Fibroblast of mammary gland (primary cell): ENCODE measurements around the gene CYP2C18.
"Not testable (repeated sequence)": the region's sequence is repeated elsewhere in the genome, so short reads cannot be mapped to it uniquely, and the experiment has no call there.

ENCODE experiments used
- DNase-seq: peaks from one replicate; pipeline ENCODE4 v3.0.0-alpha.2; 2010; ENCODE audit warnings: low read depth
- H3K4me3 ChIP-seq: 2 replicates; pipeline ENCODE4 v1.5.1; 2011; ENCODE audit warnings: low read depth, mild to moderate bottlenecking, low read length, moderate library complexity; ENCODE audit not compliant: control insufficient read depth
- CTCF ChIP-seq: conservative IDR thresholded peaks from 2 replicates; pipeline ENCODE4 v1.5.1; 2011; ENCODE audit warnings: low read depth, low read length, inconsistent platforms; ENCODE audit not compliant: control insufficient read depth, insufficient read depth

Gene CYP2C18

GRCh38 chr10:94747137-94747536, 63.6 kb downstream of the CYP2C18 start:
- DNase-seq: no peak
- TF ChIP-seq CTCF: no peak
- no peak overlapping the region for H3K4me3 ChIP-seq

GRCh38 chr10:94747838-94748237, 64.3 kb downstream of the CYP2C18 start:
- no peak for TF ChIP-seq CTCF
- no peak overlapping the region for H3K4me3 ChIP-seq
- no peak for DNase-seq

- DNase-seq: no peak
- no peak overlapping the region for H3K4me3 ChIP-seq
- TF ChIP-seq CTCF: no peak
Measured at GRCh38 chr10:94757916-94758315, 74.4 kb downstream of the CYP2C18 start.

- no peak for DNase-seq
- TF ChIP-seq CTCF: no peak
- H3K4me3 ChIP-seq: no peak overlapping the region
Measured at GRCh38 chr10:94760586-94761178, 77.2 kb downstream of the CYP2C18 start.

GRCh38 chr10:94762393-94762792, 78.9 kb downstream of the CYP2C18 start, which contains the start of gene CYP2C19:
Gene CYP2C19, plus strand, starts transcription at chr10:94762681. Its CDS starts 25 bp downstream, at chr10:94762706.
- H3K4me3 ChIP-seq: no peak within 1 kb of the TSS
- DNase-seq: no peak
- no peak for TF ChIP-seq CTCF

GRCh38 chr10:94775425-94775824, 91.9 kb downstream of the CYP2C18 start:
- H3K4me3 ChIP-seq, DNase-seq: not testable (repeated sequence)

- H3K4me3 ChIP-seq: no peak overlapping the region
- DNase-seq: no peak
- no peak for TF ChIP-seq CTCF
Measured at GRCh38 chr10:94777886-94778458, 94.4 kb downstream of the CYP2C18 start.
